ENCODE measurements around the gene ZBTB16.
A peak's percentile ranks its signal among the peaks of the same experiment; 100 is the strongest.

The ZBTB16 gene

DNA sequence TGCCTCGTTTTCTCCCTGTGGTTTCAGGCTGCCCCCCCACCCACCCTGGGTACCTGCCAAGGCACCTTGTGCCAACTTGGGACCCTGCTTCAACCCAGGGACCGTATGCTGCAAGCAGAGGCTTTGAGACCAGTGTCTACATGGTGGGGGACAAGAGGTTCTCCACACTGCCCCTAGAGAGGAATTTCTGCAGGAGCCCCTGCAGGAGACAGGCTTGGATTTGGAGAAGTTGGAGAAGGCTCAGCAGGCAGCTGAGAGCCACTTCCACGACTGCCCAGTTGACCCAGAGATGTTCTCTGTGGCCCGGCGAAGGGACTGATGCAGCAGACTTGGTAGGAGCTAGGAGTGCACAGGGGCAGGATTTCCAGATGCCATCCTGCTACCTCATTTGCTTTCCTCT lies 216.6 kb downstream of the ZBTB16 start:
- no peak for DNase-seq (ENCODE audit: low read depth)
- no peak overlapping the region for H3K4me3 ChIP-seq (ENCODE audit: control insufficient read depth, low read depth, low read length)
- TF ChIP-seq, protein P1, sequence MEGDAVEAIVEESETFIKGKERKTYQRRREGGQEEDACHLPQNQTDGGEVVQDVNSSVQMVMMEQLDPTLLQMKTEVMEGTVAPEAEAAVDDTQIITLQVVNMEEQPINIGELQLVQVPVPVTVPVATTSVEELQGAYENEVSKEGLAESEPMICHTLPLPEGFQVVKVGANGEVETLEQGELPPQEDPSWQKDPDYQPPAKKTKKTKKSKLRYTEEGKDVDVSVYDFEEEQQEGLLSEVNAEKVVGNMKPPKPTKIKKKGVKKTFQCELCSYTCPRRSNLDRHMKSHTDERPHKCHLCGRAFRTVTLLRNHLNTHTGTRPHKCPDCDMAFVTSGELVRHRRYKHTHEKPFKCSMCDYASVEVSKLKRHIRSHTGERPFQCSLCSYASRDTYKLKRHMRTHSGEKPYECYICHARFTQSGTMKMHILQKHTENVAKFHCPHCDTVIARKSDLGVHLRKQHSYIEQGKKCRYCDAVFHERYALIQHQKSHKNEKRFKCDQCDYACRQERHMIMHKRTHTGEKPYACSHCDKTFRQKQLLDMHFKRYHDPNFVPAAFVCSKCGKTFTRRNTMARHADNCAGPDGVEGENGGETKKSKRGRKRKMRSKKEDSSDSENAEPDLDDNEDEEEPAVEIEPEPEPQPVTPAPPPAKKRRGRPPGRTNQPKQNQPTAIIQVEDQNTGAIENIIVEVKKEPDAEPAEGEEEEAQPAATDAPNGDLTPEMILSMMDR (conservative IDR thresholded peaks at IDR 0.05; ENCODE audit: control insufficient read depth, insufficient read depth, low read depth, low read length) = no peak

DNA sequence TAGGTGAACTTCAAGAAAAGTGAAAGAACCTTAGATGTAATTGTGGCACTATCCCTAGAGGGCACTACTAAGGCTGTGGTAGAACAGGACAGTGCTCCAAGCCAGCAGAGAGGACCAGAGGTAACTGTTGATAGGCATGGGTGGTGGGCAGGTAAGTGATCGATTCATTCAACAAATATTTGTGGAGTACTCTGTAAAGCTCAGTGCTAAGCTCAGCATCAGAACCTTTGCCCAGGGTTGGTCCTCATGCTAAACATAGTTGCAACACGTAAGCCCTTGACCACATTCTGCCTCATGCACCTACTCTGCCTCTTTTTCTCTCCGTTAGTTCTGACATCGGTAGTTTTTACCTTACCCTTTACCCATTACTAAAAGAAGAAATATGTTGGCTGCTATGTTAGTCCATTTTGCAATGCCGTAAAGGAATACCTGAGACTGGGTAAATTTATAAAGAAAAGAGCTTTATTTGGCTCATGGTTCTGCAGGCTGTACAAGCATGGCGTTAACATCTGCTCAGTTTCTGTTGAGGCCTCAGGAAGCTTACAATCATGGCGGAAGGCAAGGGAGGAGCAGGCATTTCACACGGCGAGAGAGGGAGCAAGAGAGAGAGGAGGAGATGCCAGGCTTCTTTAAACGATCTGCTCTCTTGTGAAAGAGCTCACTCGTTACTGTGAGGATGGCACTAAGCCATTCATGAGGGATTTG lies 218.3 kb downstream of the ZBTB16 start:
- H3K4me3 ChIP-seq (ENCODE audit: control insufficient read depth, low read depth, low read length) = no peak overlapping the region
- DNase-seq (ENCODE audit: low read depth) = no peak
- TF ChIP-seq, protein P1 (conservative IDR thresholded peaks at IDR 0.05; ENCODE audit: control insufficient read depth, insufficient read depth, low read depth, low read length) = no peak

DNA sequence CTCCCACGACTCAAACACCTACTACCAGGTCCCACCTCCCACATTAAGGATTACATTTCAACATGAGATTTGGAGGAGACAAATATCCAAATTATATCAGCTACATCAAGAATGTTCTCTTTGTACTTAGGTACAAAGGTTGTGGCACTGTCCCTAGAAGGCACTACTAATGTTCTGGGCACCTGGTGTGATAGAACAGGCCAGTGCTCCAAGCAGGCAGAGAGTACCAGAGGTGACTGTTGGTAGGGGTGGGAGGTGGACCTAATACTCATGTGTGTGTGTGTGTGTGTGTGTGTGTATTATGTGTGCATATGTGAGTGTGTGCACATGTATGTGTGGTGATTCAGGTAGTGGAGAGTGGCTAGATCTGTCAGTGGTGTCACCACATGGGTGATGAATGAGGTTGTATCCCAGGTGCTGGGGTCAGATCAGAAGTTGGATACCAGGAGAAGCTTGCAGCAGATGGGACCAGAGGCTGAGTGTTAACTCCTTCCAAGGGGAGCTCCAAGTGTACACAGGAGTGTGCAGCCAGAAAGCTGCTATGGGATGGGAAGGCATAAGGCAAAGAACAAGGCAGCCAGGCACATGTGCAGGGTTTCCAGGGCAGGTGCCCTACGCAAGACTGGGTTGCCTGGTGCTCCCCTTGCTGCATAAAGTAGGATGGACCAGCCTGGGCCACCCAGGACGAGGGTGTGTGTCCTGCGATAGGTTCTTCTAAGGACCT lies 219.0 kb downstream of the ZBTB16 start:
- H3K4me3 ChIP-seq (ENCODE audit: control insufficient read depth, low read depth, low read length) = no peak overlapping the region
- no peak for DNase-seq (ENCODE audit: low read depth)
- TF ChIP-seq, protein P1 (conservative IDR thresholded peaks at IDR 0.05; ENCODE audit: control insufficient read depth, insufficient read depth, low read depth, low read length) = no peak

DNA sequence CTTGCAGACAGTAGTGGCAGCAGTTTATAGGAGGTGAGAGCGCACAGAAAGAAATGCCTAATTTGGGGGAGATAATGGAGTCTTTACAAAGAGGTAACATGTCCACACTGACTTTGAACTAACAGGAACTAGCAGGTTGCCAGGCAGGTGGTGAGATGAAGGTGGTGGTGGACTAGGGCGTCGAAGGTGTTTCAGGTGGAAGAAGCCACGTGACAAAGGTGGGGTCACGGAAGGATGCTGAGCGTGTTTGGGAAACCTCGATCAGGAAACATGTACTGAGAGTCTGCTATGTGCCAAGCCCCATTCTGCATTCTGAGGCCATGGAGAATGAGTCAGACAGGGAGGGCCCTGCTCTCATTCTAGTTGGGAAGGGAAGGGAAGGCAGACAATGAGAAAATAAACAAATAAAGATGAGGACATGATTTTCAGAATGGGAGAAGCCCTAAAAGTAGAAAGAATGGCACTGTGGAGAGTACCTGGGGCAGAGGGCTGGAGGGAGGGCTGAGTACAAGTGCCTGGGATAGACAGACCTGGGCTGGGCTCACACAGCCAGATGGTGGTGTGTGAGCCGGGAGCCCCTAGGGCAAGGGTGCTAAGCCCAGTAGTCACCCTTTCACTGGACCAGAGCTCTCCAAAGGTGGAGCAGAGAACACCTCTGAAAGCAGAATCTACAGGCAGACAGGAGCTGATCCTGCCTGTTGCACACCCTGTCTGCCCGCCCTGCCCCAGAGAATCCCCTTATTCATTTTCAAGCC lies 220.5 kb downstream of the ZBTB16 start:
- TF ChIP-seq, protein P1 (conservative IDR thresholded peaks at IDR 0.05; ENCODE audit: control insufficient read depth, insufficient read depth, low read depth, low read length) = no peak

DNA sequence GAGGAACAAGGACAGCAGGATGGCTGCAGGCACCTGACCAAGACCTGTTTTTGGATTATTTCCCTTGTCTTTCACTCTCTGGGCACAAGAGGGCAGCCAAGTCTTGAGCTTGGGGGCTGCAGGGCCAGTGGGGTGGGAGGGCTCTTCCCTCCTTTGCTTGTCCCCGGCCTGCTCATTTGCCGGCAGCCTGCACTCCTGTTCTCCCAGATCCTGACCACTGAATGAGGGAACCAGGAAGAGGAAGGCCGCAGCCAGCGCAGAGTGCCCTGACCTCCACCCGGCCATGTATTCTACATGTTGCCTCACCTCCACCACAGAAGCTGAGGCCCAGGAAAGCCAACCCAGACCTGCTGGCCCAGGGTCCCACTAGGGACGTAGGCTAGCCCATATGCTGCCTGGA lies 221.2 kb downstream of the ZBTB16 start:
- TF ChIP-seq, protein P1 (conservative IDR thresholded peaks at IDR 0.05; ENCODE audit: control insufficient read depth, insufficient read depth, low read depth, low read length) = peak; percentile 75
- H3K4me3 ChIP-seq (ENCODE audit: control insufficient read depth, low read depth, low read length) = no peak overlapping the region
- DNase-seq (ENCODE audit: low read depth) = peak; percentile 86

More for the DNA sequence above, 220.5 kb downstream of the ZBTB16 start:
- DNase-seq (ENCODE audit: low read depth) = peak; percentile 72
- no peak overlapping the region for H3K4me3 ChIP-seq (ENCODE audit: control insufficient read depth, low read depth, low read length)

DNA sequence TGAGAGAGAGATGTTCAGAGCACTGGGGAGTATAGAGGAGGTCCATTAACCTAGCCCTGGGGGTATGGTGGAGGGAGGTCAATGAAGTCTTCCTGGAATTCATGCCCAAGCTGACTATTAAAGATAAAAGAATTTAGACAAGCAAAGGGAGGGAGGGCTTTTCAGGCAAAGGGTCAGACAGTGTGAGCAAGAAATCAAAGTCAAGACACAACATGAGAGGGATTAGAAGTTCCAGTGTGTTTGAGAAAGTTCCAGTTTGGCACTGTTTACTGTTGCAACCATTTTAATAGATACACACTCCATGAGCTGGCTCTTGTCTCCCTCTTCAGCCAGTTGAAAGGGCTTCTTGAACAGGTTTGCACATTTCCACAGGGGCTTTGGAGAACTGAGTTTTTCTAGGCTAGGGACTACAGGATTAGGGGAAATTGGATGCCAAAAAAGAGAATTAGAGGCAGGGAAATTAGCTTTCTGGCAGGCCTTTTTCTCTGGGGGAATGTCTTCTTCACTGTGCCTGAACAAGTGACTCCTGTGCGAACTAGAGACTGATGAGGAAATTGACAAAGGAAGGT lies 222.0 kb downstream of the ZBTB16 start:
- DNase-seq (ENCODE audit: low read depth) = no peak
- TF ChIP-seq, protein P1 (conservative IDR thresholded peaks at IDR 0.05; ENCODE audit: control insufficient read depth, insufficient read depth, low read depth, low read length) = no peak
- H3K4me3 ChIP-seq (ENCODE audit: control insufficient read depth, low read depth, low read length) = no peak overlapping the region
